ENCODE results near the gene PDE11A.

- TF ChIP-seq CTCF (IDR thresholded peaks at IDR 0.05) (no peak), POLR2A (IDR thresholded peaks at IDR 0.05) (no peak)
Observed at GRCh38 chr2:178016612-178017011, 56.0 kb downstream of the PDE11A start.
